Testis (tissue), 2 donors: ENCODE measurements around the gene AOC2.

Experiments used
- POLR2A ChIP-seq: fragments of 450-650 bp; IDR thresholded peaks from one replicate; pipeline ENCODE4 v1.6.1; 2017; ENCODE audit warnings: antibody characterized with exemption, mild to moderate bottlenecking, moderate library complexity
- TF ChIP-seq, protein P1 (sequence below), 3 experiments: fragments of 450-650 bp in 2 of 3; fragments of 200-600 bp in 1 of 3; sonication (generic) in 1 of 3; IDR thresholded peaks; one replicate each; pipeline ENCODE4 v1.5.1; 2016 to 2019; ENCODE audit warnings: antibody characterized with exemption in 3 of 3, mild to moderate bottlenecking in 2 of 3, moderate library complexity in 1 of 3

DNA sequence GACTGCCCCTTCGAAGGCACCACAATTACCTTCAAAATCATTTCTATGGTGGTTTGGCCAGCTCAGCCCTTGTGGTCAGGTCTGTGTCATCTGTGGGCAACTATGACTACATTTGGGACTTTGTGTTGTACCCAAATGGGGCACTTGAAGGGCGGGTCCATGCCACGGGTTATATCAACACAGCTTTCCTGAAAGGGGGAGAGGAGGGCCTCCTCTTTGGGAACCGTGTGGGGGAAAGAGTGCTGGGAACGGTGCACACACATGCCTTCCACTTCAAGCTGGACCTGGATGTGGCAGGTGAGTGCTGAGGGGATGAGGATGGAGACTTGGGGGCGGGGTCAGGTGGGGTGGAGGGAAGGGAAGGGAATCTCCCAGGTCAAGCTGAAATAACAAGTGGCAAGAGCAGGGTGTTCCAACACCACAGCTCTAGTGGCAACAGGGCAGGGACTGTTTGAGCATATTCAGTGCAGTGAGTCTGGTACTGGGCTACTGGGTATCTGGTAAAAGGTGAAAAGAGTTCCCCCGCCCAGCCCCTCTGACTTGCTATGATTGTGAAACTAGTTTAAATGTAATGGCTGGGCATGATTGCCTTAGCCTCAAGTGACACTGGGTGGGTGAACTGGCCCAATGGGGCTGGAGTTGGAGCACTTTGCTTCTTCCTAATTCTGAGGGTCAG, 1.7 kb downstream of the AOC2 start:
- no peak for TF ChIP-seq POLR2A
- TF ChIP-seq, protein P1, sequence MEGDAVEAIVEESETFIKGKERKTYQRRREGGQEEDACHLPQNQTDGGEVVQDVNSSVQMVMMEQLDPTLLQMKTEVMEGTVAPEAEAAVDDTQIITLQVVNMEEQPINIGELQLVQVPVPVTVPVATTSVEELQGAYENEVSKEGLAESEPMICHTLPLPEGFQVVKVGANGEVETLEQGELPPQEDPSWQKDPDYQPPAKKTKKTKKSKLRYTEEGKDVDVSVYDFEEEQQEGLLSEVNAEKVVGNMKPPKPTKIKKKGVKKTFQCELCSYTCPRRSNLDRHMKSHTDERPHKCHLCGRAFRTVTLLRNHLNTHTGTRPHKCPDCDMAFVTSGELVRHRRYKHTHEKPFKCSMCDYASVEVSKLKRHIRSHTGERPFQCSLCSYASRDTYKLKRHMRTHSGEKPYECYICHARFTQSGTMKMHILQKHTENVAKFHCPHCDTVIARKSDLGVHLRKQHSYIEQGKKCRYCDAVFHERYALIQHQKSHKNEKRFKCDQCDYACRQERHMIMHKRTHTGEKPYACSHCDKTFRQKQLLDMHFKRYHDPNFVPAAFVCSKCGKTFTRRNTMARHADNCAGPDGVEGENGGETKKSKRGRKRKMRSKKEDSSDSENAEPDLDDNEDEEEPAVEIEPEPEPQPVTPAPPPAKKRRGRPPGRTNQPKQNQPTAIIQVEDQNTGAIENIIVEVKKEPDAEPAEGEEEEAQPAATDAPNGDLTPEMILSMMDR (IDR thresholded peaks at IDR 0.05) = no peak
